ENCODE data around the gene ZFYVE27.

DNA sequence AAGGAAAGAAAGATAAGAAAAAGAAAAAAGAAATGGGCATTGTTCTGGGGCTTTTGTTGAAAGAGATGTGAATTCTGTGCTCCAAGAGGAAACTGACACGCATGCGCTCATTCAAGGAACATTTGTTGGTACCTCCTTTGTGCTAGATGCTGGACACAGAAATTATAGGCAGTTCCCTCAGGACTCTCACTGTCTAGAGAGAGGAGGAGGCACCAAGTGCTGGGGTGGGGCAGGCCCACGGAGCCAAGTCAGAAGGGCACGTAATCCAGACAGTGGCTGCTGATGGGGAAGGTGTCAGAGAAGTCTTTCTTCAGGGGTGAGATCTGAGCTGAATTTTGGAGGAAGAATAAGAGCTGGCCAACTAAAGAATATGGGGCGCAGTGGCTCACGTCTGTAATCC lies 2.9 kb upstream of the ZFYVE27 start:
- TF ChIP-seq, protein P1, sequence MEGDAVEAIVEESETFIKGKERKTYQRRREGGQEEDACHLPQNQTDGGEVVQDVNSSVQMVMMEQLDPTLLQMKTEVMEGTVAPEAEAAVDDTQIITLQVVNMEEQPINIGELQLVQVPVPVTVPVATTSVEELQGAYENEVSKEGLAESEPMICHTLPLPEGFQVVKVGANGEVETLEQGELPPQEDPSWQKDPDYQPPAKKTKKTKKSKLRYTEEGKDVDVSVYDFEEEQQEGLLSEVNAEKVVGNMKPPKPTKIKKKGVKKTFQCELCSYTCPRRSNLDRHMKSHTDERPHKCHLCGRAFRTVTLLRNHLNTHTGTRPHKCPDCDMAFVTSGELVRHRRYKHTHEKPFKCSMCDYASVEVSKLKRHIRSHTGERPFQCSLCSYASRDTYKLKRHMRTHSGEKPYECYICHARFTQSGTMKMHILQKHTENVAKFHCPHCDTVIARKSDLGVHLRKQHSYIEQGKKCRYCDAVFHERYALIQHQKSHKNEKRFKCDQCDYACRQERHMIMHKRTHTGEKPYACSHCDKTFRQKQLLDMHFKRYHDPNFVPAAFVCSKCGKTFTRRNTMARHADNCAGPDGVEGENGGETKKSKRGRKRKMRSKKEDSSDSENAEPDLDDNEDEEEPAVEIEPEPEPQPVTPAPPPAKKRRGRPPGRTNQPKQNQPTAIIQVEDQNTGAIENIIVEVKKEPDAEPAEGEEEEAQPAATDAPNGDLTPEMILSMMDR (conservative IDR thresholded peaks at IDR 0.05) = no peak
- no peak for TF ChIP-seq ZFX (IDR thresholded peaks at IDR 0.05)
